Endothelial cell of umbilical vein (primary cell): ENCODE results near the gene KDR.

Experiments
- CTCF ChIP-seq, 2 donors: IDR thresholded peaks; 1 replicate in 1 of 2; 2 replicates in 1 of 2; pipeline ENCODE4 v1.5.1; 2011; ENCODE audit warnings: low read length in 2 of 2, mild to moderate bottlenecking in 2 of 2, moderate library complexity in 2 of 2, control low read depth in 1 of 2, inconsistent platforms in 1 of 2, low read depth in 1 of 2; ENCODE audit not compliant: insufficient read depth in 1 of 2; ENCODE audit errors: extremely low read depth in 1 of 2
- EZH2 ChIP-seq: IDR thresholded peaks from 2 replicates; pipeline ENCODE4 v1.6.1; 2012; ENCODE audit warnings: borderline replicate concordance, low read depth, mild to moderate bottlenecking, moderate library complexity, low read length, inconsistent platforms; ENCODE audit not compliant: severe bottlenecking
- GATA2 ChIP-seq: IDR thresholded peaks from 2 replicates; pipeline ENCODE4 v1.7.0; 2011; ENCODE audit warnings: low read depth, mild to moderate bottlenecking, moderate library complexity, mixed read lengths, low read length; ENCODE audit not compliant: insufficient read length, insufficient read depth
- JUN ChIP-seq: IDR thresholded peaks from 2 replicates; pipeline ENCODE4 v1.6.1; 2011; ENCODE audit warnings: borderline replicate concordance, low read depth; ENCODE audit not compliant: insufficient read length, insufficient read depth
- POLR2A ChIP-seq: IDR thresholded peaks from 2 replicates; pipeline ENCODE4 v1.6.1; 2012; ENCODE audit warnings: low read depth, mild to moderate bottlenecking, control low read depth, low read length
- POLR2AphosphoS5 ChIP-seq: IDR thresholded peaks from 2 replicates; pipeline ENCODE4 v1.6.1; 2012; ENCODE audit warnings: low read depth, mild to moderate bottlenecking, control low read depth, low read length, moderate library complexity; ENCODE audit not compliant: insufficient read depth
- TF ChIP-seq, protein P1 (sequence below): IDR thresholded peaks from 2 replicates; pipeline ENCODE4 v1.6.1; 2011; ENCODE audit not compliant: insufficient read depth, insufficient read length

DNA sequence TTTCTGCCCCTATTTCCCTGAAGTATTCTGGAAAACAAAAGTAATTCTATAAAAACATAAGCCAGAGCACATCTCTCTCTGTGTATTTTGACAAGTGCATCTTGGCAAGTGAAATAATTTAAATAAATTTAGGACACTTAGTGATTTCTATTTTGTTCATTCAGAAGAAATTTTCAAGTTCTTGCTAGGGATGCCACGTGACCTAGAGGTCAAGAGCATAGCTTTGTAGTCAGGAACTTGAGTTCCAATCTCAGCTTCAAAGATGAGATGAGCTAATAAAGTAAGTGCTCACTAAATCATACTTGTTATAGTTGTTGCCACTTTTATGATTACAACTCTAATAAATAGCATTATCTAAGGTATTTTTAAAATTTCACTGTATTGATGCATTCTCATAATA is 13.8 kb downstream of the KDR start:
- TF ChIP-seq POLR2A, result no peak
- no peak for TF ChIP-seq JUN
- TF ChIP-seq GATA2, result no peak
- no peak for TF ChIP-seq CTCF (IDR thresholded peaks at IDR 0.05; ENCODE audit: extremely low read depth in 1 of 2, insufficient read depth in 1 of 2, low read depth in 1 of 2, low read length in 2 of 2)
- no peak for TF ChIP-seq POLR2AphosphoS5
- TF ChIP-seq, protein P1, sequence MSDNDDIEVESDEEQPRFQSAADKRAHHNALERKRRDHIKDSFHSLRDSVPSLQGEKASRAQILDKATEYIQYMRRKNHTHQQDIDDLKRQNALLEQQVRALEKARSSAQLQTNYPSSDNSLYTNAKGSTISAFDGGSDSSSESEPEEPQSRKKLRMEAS, result no peak
- no peak for TF ChIP-seq EZH2
